Liver (tissue), 9 donors: ENCODE data around the gene TSHZ2. TPM values are rescaled to one million over a fixed set of nuclear protein-coding genes. Genes with fewer than 3 reads are reported as not detected.

Experiments
- DNase-seq: peaks from one replicate; pipeline ENCODE4 v3.0.0-alpha.2; 2017; ENCODE audit warnings: low spot score
- H3K27ac ChIP-seq, 2 donors: one replicate each; pipeline ENCODE4 v1.7.0; 2013; ENCODE audit warnings: inconsistent platforms in 2 of 2, low read length in 2 of 2, control low read depth in 1 of 2, low read depth in 1 of 2, mild to moderate bottlenecking in 1 of 2
- H3K27me3 ChIP-seq, 4 donors: one replicate each; pipeline versions ENCODE4 v1.6.1 to v1.7.0; 2013; ENCODE audit warnings: low read length in 3 of 4, inconsistent platforms in 1 of 4, mild to moderate bottlenecking in 1 of 4, moderate library complexity in 1 of 4; ENCODE audit not compliant: control insufficient read depth in 4 of 4, insufficient read depth in 4 of 4
- H3K36me3 ChIP-seq, 4 donors: one replicate each; pipeline versions ENCODE4 v1.6.1 to v1.7.0; 2013; ENCODE audit warnings: low read length in 3 of 4, mild to moderate bottlenecking in 3 of 4, low read depth in 1 of 4, moderate library complexity in 1 of 4; ENCODE audit not compliant: control insufficient read depth in 4 of 4, insufficient read depth in 3 of 4
- H3K4me1 ChIP-seq, 4 donors: one replicate each; pipeline versions ENCODE4 v1.6.1 to v1.7.0; 2013; ENCODE audit warnings: low read length in 3 of 4, mild to moderate bottlenecking in 3 of 4, moderate library complexity in 1 of 4; ENCODE audit not compliant: control insufficient read depth in 4 of 4, insufficient read depth in 4 of 4
- H3K4me3 ChIP-seq, 3 donors: one replicate each; pipeline versions ENCODE4 v1.6.1 to v1.7.0; 2013; ENCODE audit warnings: low read length in 3 of 3, control low read depth in 1 of 3, low read depth in 1 of 3, mild to moderate bottlenecking in 1 of 3
- H3K9ac ChIP-seq, 2 donors: one replicate each; pipeline ENCODE4 v1.7.0; 2013; ENCODE audit warnings: low read length in 2 of 2, mild to moderate bottlenecking in 2 of 2, moderate library complexity in 2 of 2, control low read depth in 1 of 2, low read depth in 1 of 2
- H3K9me3 ChIP-seq, 4 donors: one replicate each; pipeline versions ENCODE4 v1.6.1 to v1.7.0; 2013; ENCODE audit warnings: low read length in 3 of 4; ENCODE audit not compliant: control insufficient read depth in 4 of 4
- EGR1 ChIP-seq, 2 donors: IDR thresholded peaks; 2 replicates each; pipeline ENCODE4 v1.6.1; 2016 to 2018; ENCODE audit warnings: antibody characterized with exemption in 2 of 2, low read depth in 2 of 2
- FOXA1 ChIP-seq: IDR thresholded peaks from 2 replicates; pipeline ENCODE4 v1.6.1; 2016; ENCODE audit warnings: antibody characterized with exemption
- FOXA2 ChIP-seq: IDR thresholded peaks from 2 replicates; pipeline ENCODE4 v1.6.1; 2016; ENCODE audit warnings: antibody characterized with exemption
- GABPA ChIP-seq, 2 donors: IDR thresholded peaks in 1 of 2; conservative IDR thresholded peaks in 1 of 2; 2 replicates each; pipeline ENCODE4 v1.6.1; 2016; ENCODE audit warnings: antibody characterized with exemption in 2 of 2, mild to moderate bottlenecking in 1 of 2, moderate library complexity in 1 of 2
- HNF4A ChIP-seq, 2 donors: conservative IDR thresholded peaks; 2 replicates each; pipeline ENCODE4 v1.6.1; 2016; ENCODE audit warnings: antibody characterized with exemption in 2 of 2, mild to moderate bottlenecking in 2 of 2
- HNF4G ChIP-seq: IDR thresholded peaks from 2 replicates; pipeline ENCODE4 v1.6.1; 2016; ENCODE audit warnings: antibody characterized with exemption
- JUND ChIP-seq, 2 donors: IDR thresholded peaks; 2 replicates each; pipeline ENCODE4 v1.6.1; 2016; ENCODE audit warnings: antibody characterized with exemption in 2 of 2
- NR2F2 ChIP-seq: IDR thresholded peaks from 2 replicates; pipeline ENCODE4 v1.6.1; 2016; ENCODE audit warnings: antibody characterized with exemption
- RAD21 ChIP-seq, 2 donors: IDR thresholded peaks; 2 replicates each; pipeline ENCODE4 v1.6.1; 2016; ENCODE audit warnings: antibody characterized with exemption in 2 of 2, mild to moderate bottlenecking in 2 of 2
- RXRA ChIP-seq, 2 donors: IDR thresholded peaks; 2 replicates each; pipeline ENCODE4 v1.6.1; 2017 to 2018; ENCODE audit warnings: antibody characterized with exemption in 2 of 2, mild to moderate bottlenecking in 1 of 2
- SP1 ChIP-seq: IDR thresholded peaks from 2 replicates; pipeline ENCODE4 v1.6.1; 2018; ENCODE audit warnings: antibody characterized with exemption, mild to moderate bottlenecking
- TAF1 ChIP-seq: conservative IDR thresholded peaks from 2 replicates; pipeline ENCODE4 v1.6.1; 2016; ENCODE audit warnings: antibody characterized with exemption, mild to moderate bottlenecking
- YY1 ChIP-seq: IDR thresholded peaks from 2 replicates; pipeline ENCODE4 v1.6.1; 2016; ENCODE audit warnings: antibody characterized with exemption, mild to moderate bottlenecking
- WGBS: extraction: QIAGEN DNeasy Blood & Tissue Kit; methylation state at CpG from one replicate; pipeline ENCODE4 v1.1.7; 2013; 5-methylcytosine and 5-hydroxymethylcytosine counted together
- polyA plus RNA-seq, 2 donors: library from polyadenylated mRNA; stranded (reverse) in 1 of 2; unstranded in 1 of 2; fragments of 200-250 nt in 1 of 2; fragments of >200 nt in 1 of 2; fragmentation: Nextera tagmentation in 1 of 2; extraction: Ambion mirVana in 1 of 2; gene quantifications; one replicate each; pipeline versions ENCODE4 v1.2.1 to v1.2.3, GENCODE V29; 2013 to 2015
- total RNA-seq, 2 donors: library from RNA; depleted of rRNA; stranded (reverse); fragments of >200 nt; gene quantifications; one replicate each; pipeline ENCODE4 v1.2.3, GENCODE V29; 2014
- TF ChIP-seq, protein P1 (sequence below): fragments of 150-350 bp; IDR thresholded peaks from 2 replicates; pipeline ENCODE4 v1.5.1; 2017; ENCODE audit warnings: improper control_type of control experiment, low read depth, low read length; ENCODE audit not compliant: missing input control
- TF ChIP-seq, protein P2 (sequence below): IDR thresholded peaks from 2 replicates; pipeline ENCODE4 v1.6.1; 2016; ENCODE audit warnings: antibody characterized with exemption
- TF ChIP-seq, protein P3 (sequence below): IDR thresholded peaks from 2 replicates; pipeline ENCODE4 v1.6.1; 2016; ENCODE audit warnings: antibody characterized with exemption
- TF ChIP-seq, protein P4 (sequence below): IDR thresholded peaks from 2 replicates; pipeline ENCODE4 v1.6.1; 2016; ENCODE audit warnings: antibody characterized with exemption, mild to moderate bottlenecking
- TF ChIP-seq, protein P5 (sequence below): IDR thresholded peaks from 2 replicates; pipeline ENCODE4 v1.6.1; 2016; ENCODE audit warnings: antibody characterized with exemption
- donor health status: healthy.
- donor health status: healthy.
- donor health status: healthy.
- donor health status: healthy.
- donor health status: healthy.

TSHZ2 gene
- total and polyA plus RNA-seq, 4 donors = 2.9 to 11.3 (median 7.8) TPM

DNA sequence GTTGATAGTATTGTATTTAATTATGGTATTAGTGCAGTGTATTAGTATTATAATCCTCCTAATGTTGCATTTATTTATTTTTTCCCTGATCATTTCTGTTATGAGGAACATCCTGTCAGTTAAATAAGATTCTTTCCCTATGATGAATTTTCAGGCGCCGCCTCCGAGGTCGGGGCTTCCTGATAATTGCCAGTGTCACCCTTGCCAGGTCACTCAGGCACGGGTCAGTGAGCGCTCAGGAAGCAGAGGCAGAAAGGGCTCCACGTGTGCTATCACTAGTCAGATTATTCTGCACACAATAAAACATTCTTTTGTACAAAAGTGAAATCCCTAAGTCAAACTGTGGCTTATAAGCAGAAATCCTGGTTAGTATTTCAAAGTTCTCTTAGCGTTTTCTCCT lies 64.8 kb downstream of the TSHZ2 start:
- Histone ChIP-seq H3K4me1 (no peaks in the 10 kb centered on the region), H3K9me3 (no peaks in the 10 kb centered on the region), H3K36me3 (no peaks in the 10 kb centered on the region), H3K27me3 (no peaks in the 10 kb centered on the region), H3K9ac (no peak overlapping the region), H3K4me3 (no peak overlapping the region), H3K27ac (no peak overlapping the region)
- no peak for TF ChIP-seq HNF4A (conservative IDR thresholded peaks at IDR 0.05)
- peak; percentile 69 for TF ChIP-seq NR2F2
- 71% methylated on average over 8 of the region's 8 CpGs for WGBS
- no peak for DNase-seq

DNA sequence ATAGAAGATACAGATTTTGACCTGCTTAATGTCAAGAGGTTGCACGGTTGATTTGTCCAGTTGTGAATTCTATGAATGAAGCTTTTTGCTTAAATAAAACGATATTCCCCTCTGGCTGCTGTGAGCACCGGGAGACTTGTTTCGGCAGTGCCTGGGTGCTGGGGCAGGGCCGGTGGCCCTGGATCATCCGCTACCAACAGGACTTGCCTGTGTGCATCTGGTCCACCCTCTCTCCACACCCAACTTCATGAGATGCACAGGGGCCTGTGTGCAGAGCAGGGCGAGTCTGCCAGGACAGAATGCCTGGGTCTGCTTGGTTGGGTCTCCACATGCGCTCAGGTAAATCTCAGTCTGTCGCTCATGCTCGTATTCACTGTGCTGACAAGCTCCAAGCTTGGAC lies 65.5 kb downstream of the TSHZ2 start:
- H3K4me1 ChIP-seq = no peaks in the 10 kb centered on the region
- TF ChIP-seq TAF1 (no peak), FOXA2 (no peak), HNF4G (no peak), YY1 (no peak), RAD21 (IDR thresholded peaks at IDR 0.05) (no peak), SP1 (no peak)
- TF ChIP-seq, protein P1, sequence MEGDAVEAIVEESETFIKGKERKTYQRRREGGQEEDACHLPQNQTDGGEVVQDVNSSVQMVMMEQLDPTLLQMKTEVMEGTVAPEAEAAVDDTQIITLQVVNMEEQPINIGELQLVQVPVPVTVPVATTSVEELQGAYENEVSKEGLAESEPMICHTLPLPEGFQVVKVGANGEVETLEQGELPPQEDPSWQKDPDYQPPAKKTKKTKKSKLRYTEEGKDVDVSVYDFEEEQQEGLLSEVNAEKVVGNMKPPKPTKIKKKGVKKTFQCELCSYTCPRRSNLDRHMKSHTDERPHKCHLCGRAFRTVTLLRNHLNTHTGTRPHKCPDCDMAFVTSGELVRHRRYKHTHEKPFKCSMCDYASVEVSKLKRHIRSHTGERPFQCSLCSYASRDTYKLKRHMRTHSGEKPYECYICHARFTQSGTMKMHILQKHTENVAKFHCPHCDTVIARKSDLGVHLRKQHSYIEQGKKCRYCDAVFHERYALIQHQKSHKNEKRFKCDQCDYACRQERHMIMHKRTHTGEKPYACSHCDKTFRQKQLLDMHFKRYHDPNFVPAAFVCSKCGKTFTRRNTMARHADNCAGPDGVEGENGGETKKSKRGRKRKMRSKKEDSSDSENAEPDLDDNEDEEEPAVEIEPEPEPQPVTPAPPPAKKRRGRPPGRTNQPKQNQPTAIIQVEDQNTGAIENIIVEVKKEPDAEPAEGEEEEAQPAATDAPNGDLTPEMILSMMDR = no peak
- WGBS = 95% methylated on average over 10 of the region's 10 CpGs
- no peak overlapping the region for H3K9ac ChIP-seq
- H3K4me3 ChIP-seq = no peak overlapping the region
- no peak overlapping the region for H3K27ac ChIP-seq
- no peaks in the 10 kb centered on the region for H3K36me3 ChIP-seq
- no peak for DNase-seq
- no peaks in the 10 kb centered on the region for H3K27me3 ChIP-seq
- no peaks in the 10 kb centered on the region for H3K9me3 ChIP-seq

DNA sequence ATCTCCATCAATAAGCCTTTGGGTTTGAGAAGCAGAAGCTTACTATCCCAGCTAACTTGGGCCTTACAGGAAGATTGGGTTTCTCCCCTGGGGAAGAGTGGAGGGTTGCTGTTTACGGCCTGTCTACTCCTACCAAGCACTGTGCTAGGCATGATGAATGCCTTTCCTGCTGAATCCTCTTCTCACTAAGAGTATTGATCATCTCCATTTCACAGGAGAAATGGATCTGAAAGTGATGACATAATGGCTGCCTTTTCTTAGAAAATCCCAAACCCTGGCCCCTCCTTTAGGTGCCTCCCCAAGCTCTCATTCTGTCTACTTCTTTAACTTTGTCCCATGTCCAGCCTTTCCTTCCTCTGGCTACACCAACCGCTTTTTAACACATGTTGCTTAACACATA lies 66.1 kb downstream of the TSHZ2 start:
- no peaks in the 10 kb centered on the region for H3K9me3 ChIP-seq

More for the DNA sequence above, 66.1 kb downstream of the TSHZ2 start:
- no peak for TF ChIP-seq HNF4A (conservative IDR thresholded peaks at IDR 0.05)
- no peak for TF ChIP-seq GABPA (IDR thresholded peaks at IDR 0.05 in 1 of 2, conservative IDR thresholded peaks at IDR 0.05 in 1 of 2)
- TF ChIP-seq JUND (IDR thresholded peaks at IDR 0.05) = no peak
- TF ChIP-seq TAF1 = no peak
- TF ChIP-seq NR2F2 = no peak
- TF ChIP-seq, protein P2, sequence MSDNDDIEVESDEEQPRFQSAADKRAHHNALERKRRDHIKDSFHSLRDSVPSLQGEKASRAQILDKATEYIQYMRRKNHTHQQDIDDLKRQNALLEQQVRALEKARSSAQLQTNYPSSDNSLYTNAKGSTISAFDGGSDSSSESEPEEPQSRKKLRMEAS = no peak
- TF ChIP-seq FOXA1 = no peak
- TF ChIP-seq YY1 = no peak
- TF ChIP-seq, protein P3, sequence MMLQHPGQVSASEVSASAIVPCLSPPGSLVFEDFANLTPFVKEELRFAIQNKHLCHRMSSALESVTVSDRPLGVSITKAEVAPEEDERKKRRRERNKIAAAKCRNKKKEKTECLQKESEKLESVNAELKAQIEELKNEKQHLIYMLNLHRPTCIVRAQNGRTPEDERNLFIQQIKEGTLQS = no peak
- no peak for TF ChIP-seq FOXA2
- TF ChIP-seq, protein P4, sequence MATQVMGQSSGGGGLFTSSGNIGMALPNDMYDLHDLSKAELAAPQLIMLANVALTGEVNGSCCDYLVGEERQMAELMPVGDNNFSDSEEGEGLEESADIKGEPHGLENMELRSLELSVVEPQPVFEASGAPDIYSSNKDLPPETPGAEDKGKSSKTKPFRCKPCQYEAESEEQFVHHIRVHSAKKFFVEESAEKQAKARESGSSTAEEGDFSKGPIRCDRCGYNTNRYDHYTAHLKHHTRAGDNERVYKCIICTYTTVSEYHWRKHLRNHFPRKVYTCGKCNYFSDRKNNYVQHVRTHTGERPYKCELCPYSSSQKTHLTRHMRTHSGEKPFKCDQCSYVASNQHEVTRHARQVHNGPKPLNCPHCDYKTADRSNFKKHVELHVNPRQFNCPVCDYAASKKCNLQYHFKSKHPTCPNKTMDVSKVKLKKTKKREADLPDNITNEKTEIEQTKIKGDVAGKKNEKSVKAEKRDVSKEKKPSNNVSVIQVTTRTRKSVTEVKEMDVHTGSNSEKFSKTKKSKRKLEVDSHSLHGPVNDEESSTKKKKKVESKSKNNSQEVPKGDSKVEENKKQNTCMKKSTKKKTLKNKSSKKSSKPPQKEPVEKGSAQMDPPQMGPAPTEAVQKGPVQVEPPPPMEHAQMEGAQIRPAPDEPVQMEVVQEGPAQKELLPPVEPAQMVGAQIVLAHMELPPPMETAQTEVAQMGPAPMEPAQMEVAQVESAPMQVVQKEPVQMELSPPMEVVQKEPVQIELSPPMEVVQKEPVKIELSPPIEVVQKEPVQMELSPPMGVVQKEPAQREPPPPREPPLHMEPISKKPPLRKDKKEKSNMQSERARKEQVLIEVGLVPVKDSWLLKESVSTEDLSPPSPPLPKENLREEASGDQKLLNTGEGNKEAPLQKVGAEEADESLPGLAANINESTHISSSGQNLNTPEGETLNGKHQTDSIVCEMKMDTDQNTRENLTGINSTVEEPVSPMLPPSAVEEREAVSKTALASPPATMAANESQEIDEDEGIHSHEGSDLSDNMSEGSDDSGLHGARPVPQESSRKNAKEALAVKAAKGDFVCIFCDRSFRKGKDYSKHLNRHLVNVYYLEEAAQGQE = no peak
- no peak for TF ChIP-seq RXRA (IDR thresholded peaks at IDR 0.05)
- no peak for TF ChIP-seq EGR1 (IDR thresholded peaks at IDR 0.05; ENCODE audit: low read depth in 2 of 2)
- TF ChIP-seq SP1 = no peak
- no peak for TF ChIP-seq HNF4G
- TF ChIP-seq RAD21 (IDR thresholded peaks at IDR 0.05) = no peak
- TF ChIP-seq, protein P1 = no peak
- TF ChIP-seq, protein P5, sequence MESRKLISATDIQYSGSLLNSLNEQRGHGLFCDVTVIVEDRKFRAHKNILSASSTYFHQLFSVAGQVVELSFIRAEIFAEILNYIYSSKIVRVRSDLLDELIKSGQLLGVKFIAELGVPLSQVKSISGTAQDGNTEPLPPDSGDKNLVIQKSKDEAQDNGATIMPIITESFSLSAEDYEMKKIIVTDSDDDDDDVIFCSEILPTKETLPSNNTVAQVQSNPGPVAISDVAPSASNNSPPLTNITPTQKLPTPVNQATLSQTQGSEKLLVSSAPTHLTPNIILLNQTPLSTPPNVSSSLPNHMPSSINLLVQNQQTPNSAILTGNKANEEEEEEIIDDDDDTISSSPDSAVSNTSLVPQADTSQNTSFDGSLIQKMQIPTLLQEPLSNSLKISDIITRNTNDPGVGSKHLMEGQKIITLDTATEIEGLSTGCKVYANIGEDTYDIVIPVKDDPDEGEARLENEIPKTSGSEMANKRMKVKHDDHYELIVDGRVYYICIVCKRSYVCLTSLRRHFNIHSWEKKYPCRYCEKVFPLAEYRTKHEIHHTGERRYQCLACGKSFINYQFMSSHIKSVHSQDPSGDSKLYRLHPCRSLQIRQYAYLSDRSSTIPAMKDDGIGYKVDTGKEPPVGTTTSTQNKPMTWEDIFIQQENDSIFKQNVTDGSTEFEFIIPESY = no peak
- H3K9ac ChIP-seq = no peak overlapping the region
- H3K27ac ChIP-seq = no peak overlapping the region
- no peaks in the 10 kb centered on the region for H3K27me3 ChIP-seq
- no peak for DNase-seq
- no peak overlapping the region for H3K4me3 ChIP-seq
- no peaks in the 10 kb centered on the region for H3K4me1 ChIP-seq
- WGBS = 95% methylated on average over 2 of the region's 2 CpGs
- H3K36me3 ChIP-seq = no peaks in the 10 kb centered on the region
